Astrocyte of the hippocampus (primary cell): ENCODE results near the gene CTIF.
"Not testable (repeated sequence)": the region's sequence is repeated elsewhere in the genome, so short reads cannot be mapped to it uniquely, and the experiment has no call there.

ENCODE experiments used
- DNase-seq: peaks from one replicate; pipeline ENCODE4 v3.0.0; 2011; ENCODE audit warnings: low read depth, low spot score

CTIF gene

GRCh38 chr18:48706731-48707130, 167.9 kb downstream of the CTIF start:
- DNase-seq = no peak

GRCh38 chr18:48707636-48708296, 168.9 kb downstream of the CTIF start:
- no peak for DNase-seq

- no peak for DNase-seq
Measured at GRCh38 chr18:48708807-48709206, 170.0 kb downstream of the CTIF start.

- no peak for DNase-seq
Measured at GRCh38 chr18:48709371-48710062, 170.7 kb downstream of the CTIF start.

- DNase-seq = peak; percentile 72
Measured at GRCh38 chr18:48711651-48712486, 173.0 kb downstream of the CTIF start.

- no peak for DNase-seq
Measured at GRCh38 chr18:48713309-48713708, 174.5 kb downstream of the CTIF start.

- DNase-seq = no peak
Measured at GRCh38 chr18:48714873-48715272, 176.0 kb downstream of the CTIF start.

GRCh38 chr18:48715711-48716361, 177.0 kb downstream of the CTIF start:
- DNase-seq = no peak

GRCh38 chr18:48717227-48717626, 178.4 kb downstream of the CTIF start:
- DNase-seq = not testable (repeated sequence)

GRCh38 chr18:48718251-48718959, 179.6 kb downstream of the CTIF start:
- no peak for DNase-seq

GRCh38 chr18:48719388-48719787, 180.6 kb downstream of the CTIF start:
- no peak for DNase-seq

- peak; percentile 47 for DNase-seq
Measured at GRCh38 chr18:48719974-48720654, 181.3 kb downstream of the CTIF start.

GRCh38 chr18:48720655-48721025, 181.8 kb downstream of the CTIF start:
- DNase-seq = no peak

- no peak for DNase-seq
Measured at GRCh38 chr18:48721312-48721711, 182.5 kb downstream of the CTIF start.

- DNase-seq = no peak
Measured at GRCh38 chr18:48723016-48723415, 184.2 kb downstream of the CTIF start.

GRCh38 chr18:48723837-48724236, 185.0 kb downstream of the CTIF start:
- DNase-seq = no peak

- no peak for DNase-seq
Measured at GRCh38 chr18:48724442-48724841, 185.6 kb downstream of the CTIF start.

GRCh38 chr18:48724939-48725338, 186.1 kb downstream of the CTIF start:
- no peak for DNase-seq

GRCh38 chr18:48725562-48725961, 186.7 kb downstream of the CTIF start:
- DNase-seq = no peak

GRCh38 chr18:48727681-48728080, 188.8 kb downstream of the CTIF start:
- DNase-seq = no peak
